ENCODE results near the gene RAI1. TPM values are rescaled to one million over a fixed set of nuclear protein-coding genes. Genes with fewer than 3 reads are reported as not detected.
A peak's percentile ranks its signal among the peaks of the same experiment; 100 is the strongest.

RAI1 gene
- total RNA-seq, 2 experiments from 2014 or later = 17.1 to 49.4 TPM

- Histone ChIP-seq H3K4me2 (ENCODE audit: low read length) (peak overlapping the region; percentile 92), H2AFZ (ENCODE audit: low read length) (no peak overlapping the region), H3K27ac (ENCODE audit: low read depth, low read length, poor library complexity, severe bottlenecking) (peak overlapping the region; percentile 97), H3K36me3 (ENCODE audit: insufficient read depth, low read length) (peaks cover 2% of the 10 kb centered on the region; the same call in 1 of the 2 replicates), H3K79me2 (ENCODE audit: insufficient read depth, low read depth, low read length) (peaks cover 37% of the 10 kb centered on the region; the same call in 1 of the 2 replicates), H3K4me3 (ENCODE audit: low read depth, low read length, poor library complexity, severe bottlenecking) (no peak overlapping the region), H3K9me3 (ENCODE audit: low read length) (no peaks in the 10 kb centered on the region), H3K4me1 (ENCODE audit: insufficient read depth, low read length, poor library complexity, severe bottlenecking) (peaks cover 62% of the 10 kb centered on the region), H3K9me2 (ENCODE audit: insufficient read depth, low read length) (no peaks in the 10 kb centered on the region), H4K20me1 (ENCODE audit: insufficient read depth, low read length) (no peaks in the 10 kb centered on the region)
- intact Hi-C loops (cut with micrococcal nuclease; ENCODE audit: unreplicated experiment) = no loop called here
- TF ChIP-seq CTCF (conservative IDR thresholded peaks at IDR 0.05; ENCODE audit: low read length) (no peak), EZH2phosphoT487 (IDR thresholded peaks at IDR 0.05; ENCODE audit: borderline replicate concordance, low read depth, low read length) (no peak)
- no TSS peak for BruUV-seq (replicated peaks)
- no peak for DNase-seq (ENCODE audit: low spot score)
- CTCF ChIA-PET (ENCODE audit: unreplicated experiment) = no interaction called here
- POLR2A ChIA-PET = interaction anchor here (1.2 to 2.5 kb wide), 4 partner anchors 11 to 68 kb away, joined by 3 to 8 read pairs (median 5); partner anchors contain the start of gene SREBF1
Observed at GRCh38 chr17:17768424-17769088, 87.3 kb downstream of the RAI1 start.

GRCh38 chr17:17769869-17770631, 88.8 kb downstream of the RAI1 start:
- ChIA-PET POLR2A (interaction anchor here (2.1 kb wide), 1 partner anchor 12 kb away, joined by 8 read pairs; no protein-coding TSS in a partner anchor), CTCF (ENCODE audit: unreplicated experiment) (no interaction called here)
- no peak overlapping the region for H3K4me2 ChIP-seq (ENCODE audit: low read length)

More at GRCh38 chr17:17769869-17770631, 88.8 kb downstream of the RAI1 start:
- Histone ChIP-seq H3K36me3 (ENCODE audit: insufficient read depth, low read length) (no peaks in the 10 kb centered on the region; the same call in 1 of the 2 replicates), H3K9me3 (ENCODE audit: low read length) (no peaks in the 10 kb centered on the region), H4K20me1 (ENCODE audit: insufficient read depth, low read length) (no peaks in the 10 kb centered on the region), H3K4me3 (ENCODE audit: low read depth, low read length, poor library complexity, severe bottlenecking) (no peak overlapping the region), H2AFZ (ENCODE audit: low read length) (no peak overlapping the region), H3K27ac (ENCODE audit: low read depth, low read length, poor library complexity, severe bottlenecking) (no peak overlapping the region), H3K79me2 (ENCODE audit: insufficient read depth, low read depth, low read length) (peaks cover 24% of the 10 kb centered on the region; the same call in 1 of the 2 replicates), H3K9me2 (ENCODE audit: insufficient read depth, low read length) (no peaks in the 10 kb centered on the region), H3K4me1 (ENCODE audit: insufficient read depth, low read length, poor library complexity, severe bottlenecking) (peaks cover 47% of the 10 kb centered on the region)
- intact Hi-C loops (cut with micrococcal nuclease; ENCODE audit: unreplicated experiment) = no loop called here
- BruUV-seq (replicated peaks) = no TSS peak
- TF ChIP-seq CTCF (conservative IDR thresholded peaks at IDR 0.05; ENCODE audit: low read length) (no peak), EZH2phosphoT487 (IDR thresholded peaks at IDR 0.05; ENCODE audit: borderline replicate concordance, low read depth, low read length) (no peak)
- no peak for DNase-seq (ENCODE audit: low spot score)

All from OCI-LY7 (cell line).